Tibial nerve (tissue), 3 donors: ENCODE results near the gene FERD3L.

Experiments
- CTCF ChIP-seq, 5 experiments: fragments of 200-600 bp in 3 of 5; fragments of 450-650 bp in 2 of 5; sonication (generic) in 3 of 5; IDR thresholded peaks; one replicate each; pipeline ENCODE4 v1.5.1; 2016 to 2019; ENCODE audit warnings: antibody characterized with exemption in 5 of 5, mild to moderate bottlenecking in 3 of 5, moderate library complexity in 2 of 5
- POLR2A ChIP-seq, 2 donors: fragments of 450-650 bp; IDR thresholded peaks; one replicate each; pipeline ENCODE4 v1.6.1; 2017; ENCODE audit warnings: antibody characterized with exemption in 2 of 2, mild to moderate bottlenecking in 2 of 2, moderate library complexity in 2 of 2

GRCh38 chr7:19102884-19103283, 42.3 kb downstream of the FERD3L start:
- TF ChIP-seq POLR2A (IDR thresholded peaks at IDR 0.05) (no peak), CTCF (IDR thresholded peaks at IDR 0.05) (no peak)
